Body of pancreas (tissue), 4 donors: Measurements from ENCODE around the gene DUSP8. TPM values are rescaled to one million over a fixed set of nuclear protein-coding genes. Genes with fewer than 3 reads are reported as not detected.
A peak's percentile ranks its signal among the peaks of the same experiment; 100 is the strongest.

Source experiments
- ATAC-seq: fragments of 150-250 bp; one replicate; pipeline ENCODE4 v1.9.1; 2016
- DNase-seq, 4 donors: peaks; one replicate each; pipeline ENCODE4 v3.0.0-alpha.2; 2019
- H3K27ac ChIP-seq, 4 donors: fragments of 200-600 bp; sonication (generic); 1 replicate in 3 of 4; 2 replicates in 1 of 4; pipeline versions ENCODE4 v1.5.1 to v1.6.1; 2016 to 2019; ENCODE audit warnings: mild to moderate bottlenecking in 1 of 4, mixed read lengths in 1 of 4, moderate library complexity in 1 of 4
- H3K27me3 ChIP-seq, 2 donors: fragments of 200-600 bp; sonication (generic); one replicate each; pipeline ENCODE4 v1.6.0; 2016; ENCODE audit warnings: mild to moderate bottlenecking in 1 of 2
- H3K36me3 ChIP-seq, 2 donors: fragments of 200-600 bp; sonication (generic); replicated peaks in 1 of 2; 2 replicates each; pipeline ENCODE4 v1.5.1; 2016; ENCODE audit warnings: low read depth in 2 of 2; ENCODE audit not compliant: insufficient read depth in 1 of 2
- H3K4me1 ChIP-seq: fragments of 200-600 bp; sonication (generic); one replicate; pipeline ENCODE4 v1.6.0; 2016
- H3K4me3 ChIP-seq, 2 donors: fragments of 200-600 bp; sonication (generic); 1 replicate in 1 of 2; 2 replicates in 1 of 2; pipeline ENCODE4 v1.5.1; 2016 to 2019
- H3K9me3 ChIP-seq, 3 donors: fragments of 200-600 bp; sonication (generic); 1 replicate in 2 of 3; 2 replicates in 1 of 3; pipeline ENCODE4 v1.5.1; 2016
- CTCF ChIP-seq, 7 experiments: fragments of 450-650 bp in 4 of 7; fragments of 200-600 bp in 3 of 7; sonication (generic) in 3 of 7; IDR thresholded peaks; one replicate each; pipeline ENCODE4 v1.5.1; 2016 to 2019; ENCODE audit warnings: antibody characterized with exemption in 7 of 7
- POLR2A ChIP-seq, 3 donors: fragments of 450-650 bp; IDR thresholded peaks; one replicate each; pipeline ENCODE4 v1.6.1; 2016; ENCODE audit warnings: antibody characterized with exemption in 3 of 3, mild to moderate bottlenecking in 2 of 3
- WGBS, 2 donors: methylation state at CpG; one replicate each; pipeline ENCODE4 v1.1.5; 2017; 5-methylcytosine and 5-hydroxymethylcytosine counted together
- intact Hi-C: fragments of 100-400 bp; cut with DNase I; formaldehyde crosslinking; loops from one replicate; pipeline ENCODE4 v1.15.1; 2023
- total RNA-seq, 2 donors: library from RNA; depleted of rRNA; stranded (reverse); fragments of >200 nt; gene quantifications; one replicate each; pipeline ENCODE4 v1.1.0, GENCODE V29; 2016

The DUSP8 gene
- total RNA-seq, 2 donors from 2014 or later = 7.0 to 19.1 TPM

GRCh38 chr11:1561955-1562354 is 10.1 kb downstream of the DUSP8 start:
- H3K27me3 ChIP-seq = no peaks in the 10 kb centered on the region
- intact Hi-C loops = no loop called here
- peaks cover 0 to 5% of the 10 kb centered on the region in 2 donors for H3K36me3 ChIP-seq
- H3K27ac ChIP-seq = no peak overlapping the region
- H3K4me1 ChIP-seq = peaks cover 71% of the 10 kb centered on the region
- TF ChIP-seq CTCF (IDR thresholded peaks at IDR 0.05) (no peak), POLR2A (IDR thresholded peaks at IDR 0.05) (no peak)
- ATAC-seq (no peak), DNase-seq (no peak)
- H3K4me3 ChIP-seq = no peak overlapping the region
- WGBS, 2 donors = 87 to 94% methylated on average over 4 to 5 of the region's 5 CpGs
- H3K9me3 ChIP-seq = no peaks in the 10 kb centered on the region

GRCh38 chr11:1561266-1561665 is 10.8 kb downstream of the DUSP8 start:
- Histone ChIP-seq H3K4me1 (peaks cover 68% of the 10 kb centered on the region), H3K36me3 (peaks cover 0 to 5% of the 10 kb centered on the region in 2 donors), H3K27ac (peak overlapping the region in 2 of 4 donors; percentile 94 to 99), H3K4me3 (no peak overlapping the region), H3K9me3 (no peaks in the 10 kb centered on the region), H3K27me3 (no peaks in the 10 kb centered on the region)
- TF ChIP-seq CTCF (IDR thresholded peaks at IDR 0.05) = no peak
- no peak for TF ChIP-seq POLR2A (IDR thresholded peaks at IDR 0.05)
- intact Hi-C loops = no loop called here
- ATAC-seq (no peak), DNase-seq (no peak)
- 85 to 92% methylated on average over 15 to 17 of the region's 17 CpGs for WGBS, 2 donors

GRCh38 chr11:1560649-1561251 is 11.3 kb downstream of the DUSP8 start:
- TF ChIP-seq POLR2A (IDR thresholded peaks at IDR 0.05) = no peak
- TF ChIP-seq CTCF (IDR thresholded peaks at IDR 0.05) = no peak
- no peak for DNase-seq
- WGBS, 2 donors = 86 to 93% methylated on average over 4 to 8 of the region's 8 CpGs
- Histone ChIP-seq H3K4me1 (peaks cover 68% of the 10 kb centered on the region), H3K4me3 (no peak overlapping the region), H3K9me3 (no peaks in the 10 kb centered on the region), H3K27me3 (no peaks in the 10 kb centered on the region), H3K36me3 (peaks cover 0 to 5% of the 10 kb centered on the region in 2 donors), H3K27ac (peak overlapping the region; percentile 94 to 99 (median 98))
- intact Hi-C loops = no loop called here
- ATAC-seq = no peak

GRCh38 chr11:1560002-1560648 is 11.9 kb downstream of the DUSP8 start:
- H3K27me3 ChIP-seq = no peaks in the 10 kb centered on the region
- peak overlapping the region; percentile 94 to 99 (median 98) for H3K27ac ChIP-seq
- TF ChIP-seq POLR2A (IDR thresholded peaks at IDR 0.05) (no peak), CTCF (IDR thresholded peaks at IDR 0.05) (no peak)
- DNase-seq (peak in 1 of 4 donors; percentile 13), ATAC-seq (no peak)
- no peaks in the 10 kb centered on the region for H3K9me3 ChIP-seq
- intact Hi-C loops = no loop called here
- H3K36me3 ChIP-seq = peaks cover 0 to 5% of the 10 kb centered on the region in 2 donors
- peaks cover 68% of the 10 kb centered on the region for H3K4me1 ChIP-seq
- no peak overlapping the region for H3K4me3 ChIP-seq
- 83 to 88% methylated on average over 7 to 15 of the region's 15 CpGs for WGBS, 2 donors
